ENCODE results near the gene FMNL2. TPM values are rescaled to one million over a fixed set of nuclear protein-coding genes. Genes with fewer than 3 reads are reported as not detected.

The FMNL2 gene
- total RNA-seq, 5 donors from 2014 or later (not counting 1 experiment from before 2014, with no cell fraction given): 0.63 to 0.96 (median 0.75) TPM

- no CpG with 5 or more reads among the region's 1 CpG for WGBS (ENCODE audit: insufficient coverage)
- H3K27ac Mint-ChIP-seq: no peak overlapping the region
Measured at GRCh38 chr2:152304836-152305235, 30.1 kb upstream of the FMNL2 start.

DNA sequence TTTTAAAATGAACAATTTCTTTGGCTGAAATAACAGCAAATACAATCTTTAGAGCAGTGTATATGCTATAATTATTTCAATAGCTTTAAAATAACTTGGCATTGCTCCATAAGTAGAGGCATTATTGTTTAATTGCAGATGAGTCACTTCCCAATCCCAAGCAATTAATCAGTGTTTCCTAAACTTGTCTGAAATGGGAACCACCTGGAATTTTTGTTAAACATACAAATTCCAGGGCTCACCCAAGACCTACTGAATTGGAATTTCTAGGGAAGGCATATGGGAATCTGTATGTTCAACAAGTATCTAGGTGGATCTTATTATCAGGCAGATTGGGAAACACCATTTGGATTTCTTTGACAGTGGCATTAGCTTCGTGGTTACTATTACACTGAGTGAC lies 27.1 kb upstream of the FMNL2 start:
- Mint-ChIP-seq H3K9me3 (no peaks in the 10 kb centered on the region), H3K27ac (no peak overlapping the region), H3K27me3 (peaks cover 4 to 7% of the 10 kb centered on the region in 2 donors), H3K36me3 (no peaks in the 10 kb centered on the region), H3K4me3 (no peak overlapping the region), H3K4me1 (no peaks in the 10 kb centered on the region)
- ChIA-PET POLR2A (no interaction called here), CTCF (no interaction called here)
- WGBS (ENCODE audit: insufficient coverage): no CpG with 5 or more reads among the region's 1 CpG
- Histone ChIP-seq H3K36me3 (ENCODE audit: control insufficient read depth in 2 of 2, extremely low read depth in 1 of 2, insufficient read depth in 1 of 2, low read length in 1 of 2) (no peaks in the 10 kb centered on the region), H3K4me1 (ENCODE audit: control insufficient read depth in 1 of 2, extremely low read depth in 1 of 2, insufficient read depth in 2 of 2, low read length in 2 of 2) (no peaks in the 10 kb centered on the region), H3K27ac (ENCODE audit: low read length) (no peak overlapping the region), H3K4me3 (ENCODE audit: control insufficient read depth in 1 of 2, extremely low read depth in 1 of 2, low read length in 1 of 2) (no peak overlapping the region), H3K27me3 (replicated peaks in 1 of 2; ENCODE audit: control insufficient read depth in 2 of 2, extremely low read depth in 1 of 2, insufficient read depth in 2 of 2, low read length in 1 of 2) (peaks cover 0 to 2% of the 10 kb centered on the region in 2 experiments), H3K9me3 (no peaks in the 10 kb centered on the region)
- DNase-seq (no peak), ATAC-seq (replicated peaks in 1 of 4) (no peak)

More at GRCh38 chr2:152304836-152305235, 30.1 kb upstream of the FMNL2 start:
- Mint-ChIP-seq H3K27me3 (peaks cover 15 to 17% of the 10 kb centered on the region in 2 donors), H3K36me3 (no peaks in the 10 kb centered on the region), H3K4me3 (no peak overlapping the region), H3K9me3 (no peaks in the 10 kb centered on the region), H3K4me1 (no peaks in the 10 kb centered on the region)
- ChIA-PET CTCF (no interaction called here), POLR2A (no interaction called here)
- no peaks in the 10 kb centered on the region for H3K36me3 ChIP-seq (ENCODE audit: control insufficient read depth in 2 of 2, extremely low read depth in 1 of 2, insufficient read depth in 1 of 2, low read length in 1 of 2)
- DNase-seq (no peak), ATAC-seq (replicated peaks in 1 of 4) (no peak)
- peaks cover 0 to 4% of the 10 kb centered on the region in 2 experiments for H3K27me3 ChIP-seq (replicated peaks in 1 of 2; ENCODE audit: control insufficient read depth in 2 of 2, extremely low read depth in 1 of 2, insufficient read depth in 2 of 2, low read length in 1 of 2)
- no peak overlapping the region for H3K4me3 ChIP-seq (ENCODE audit: control insufficient read depth in 1 of 2, extremely low read depth in 1 of 2, low read length in 1 of 2)
- H3K9me3 ChIP-seq: no peaks in the 10 kb centered on the region
- H3K27ac ChIP-seq (ENCODE audit: low read length): no peak overlapping the region
- no peaks in the 10 kb centered on the region for H3K4me1 ChIP-seq (ENCODE audit: control insufficient read depth in 1 of 2, extremely low read depth in 1 of 2, insufficient read depth in 2 of 2, low read length in 2 of 2)

GRCh38 chr2:152309352-152310214 lies 25.4 kb upstream of the FMNL2 start:
- Histone ChIP-seq H3K4me3 (ENCODE audit: control insufficient read depth in 1 of 2, extremely low read depth in 1 of 2, low read length in 1 of 2) (no peak overlapping the region), H3K27ac (ENCODE audit: low read length) (no peak overlapping the region), H3K27me3 (replicated peaks in 1 of 2; ENCODE audit: control insufficient read depth in 2 of 2, extremely low read depth in 1 of 2, insufficient read depth in 2 of 2, low read length in 1 of 2) (no peaks in the 10 kb centered on the region), H3K9me3 (no peaks in the 10 kb centered on the region), H3K36me3 (ENCODE audit: control insufficient read depth in 2 of 2, extremely low read depth in 1 of 2, insufficient read depth in 1 of 2, low read length in 1 of 2) (no peaks in the 10 kb centered on the region), H3K4me1 (ENCODE audit: control insufficient read depth in 1 of 2, extremely low read depth in 1 of 2, insufficient read depth in 2 of 2, low read length in 2 of 2) (no peaks in the 10 kb centered on the region)
- no peaks in the 10 kb centered on the region for H3K4me1 Mint-ChIP-seq
- ATAC-seq (replicated peaks in 1 of 4) (no peak), DNase-seq (no peak)
- no peaks in the 10 kb centered on the region for H3K27me3 Mint-ChIP-seq
- ChIA-PET POLR2A (no interaction called here), CTCF (no interaction called here)
- no peaks in the 10 kb centered on the region for H3K36me3 Mint-ChIP-seq
- no peaks in the 10 kb centered on the region for H3K9me3 Mint-ChIP-seq
- 83% methylated on average over 6 of the region's 13 CpGs for WGBS (ENCODE audit: insufficient coverage)
- H3K27ac Mint-ChIP-seq: no peak overlapping the region
- no peak overlapping the region for H3K4me3 Mint-ChIP-seq

DNA sequence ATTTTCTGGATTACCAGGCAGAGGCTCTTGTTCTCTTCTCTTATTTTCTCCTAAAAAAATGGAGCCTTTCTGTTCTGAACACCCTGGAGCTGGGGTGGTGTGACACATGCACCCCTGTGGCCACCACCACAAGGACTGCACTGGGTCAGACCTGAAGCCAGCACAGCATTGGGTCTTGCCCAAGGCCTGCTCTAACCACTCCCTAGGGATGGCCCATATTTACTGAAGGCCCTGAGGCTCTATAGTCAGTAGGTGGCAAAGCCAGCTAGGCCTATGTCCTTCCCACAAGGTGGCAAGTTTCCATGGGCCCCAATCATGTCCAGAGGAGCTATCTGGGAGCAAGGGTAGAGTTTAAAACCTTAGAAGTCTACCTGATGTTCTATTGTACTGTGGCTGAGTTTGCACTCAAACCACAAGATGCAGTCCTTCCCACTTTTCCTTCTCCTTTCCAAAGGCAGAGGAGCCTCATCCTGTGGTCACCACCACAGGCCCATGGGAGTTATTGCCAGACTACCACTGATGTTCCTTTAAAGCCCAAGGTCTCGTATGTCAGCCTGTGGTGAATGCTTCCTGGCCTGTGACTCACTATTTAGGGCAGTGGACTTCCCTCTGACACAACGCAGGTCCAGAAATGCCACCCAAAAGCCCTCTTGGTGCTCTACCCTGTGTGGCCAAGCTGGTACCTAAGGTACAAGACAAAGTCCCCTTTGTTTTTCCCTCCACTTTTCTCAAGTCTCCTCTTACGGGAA lies 15.0 kb upstream of the FMNL2 start:
- no peak overlapping the region for H3K27ac Mint-ChIP-seq
- no peak overlapping the region for H3K4me3 Mint-ChIP-seq
- WGBS (ENCODE audit: insufficient coverage): 66% methylated on average over 3 of the region's 3 CpGs
- ATAC-seq (replicated peaks in 1 of 4): no peak
- Histone ChIP-seq H3K27me3 (replicated peaks in 1 of 2; ENCODE audit: control insufficient read depth in 2 of 2, extremely low read depth in 1 of 2, insufficient read depth in 2 of 2, low read length in 1 of 2) (peaks cover 0 to 14% of the 10 kb centered on the region in 2 experiments), H3K27ac (ENCODE audit: low read length) (no peak overlapping the region), H3K9me3 (no peaks in the 10 kb centered on the region), H3K36me3 (ENCODE audit: control insufficient read depth in 2 of 2, extremely low read depth in 1 of 2, insufficient read depth in 1 of 2, low read length in 1 of 2) (no peaks in the 10 kb centered on the region), H3K4me3 (ENCODE audit: control insufficient read depth in 1 of 2, extremely low read depth in 1 of 2, low read length in 1 of 2) (no peak overlapping the region), H3K4me1 (ENCODE audit: control insufficient read depth in 1 of 2, extremely low read depth in 1 of 2, insufficient read depth in 2 of 2, low read length in 2 of 2) (no peaks in the 10 kb centered on the region)
- ChIA-PET POLR2A (no interaction called here), CTCF (no interaction called here)
- no peaks in the 10 kb centered on the region for H3K36me3 Mint-ChIP-seq
- H3K27me3 Mint-ChIP-seq: peaks cover 3 to 6% of the 10 kb centered on the region in 2 donors
- H3K4me1 Mint-ChIP-seq: no peaks in the 10 kb centered on the region
- no peak for DNase-seq
- no peaks in the 10 kb centered on the region for H3K9me3 Mint-ChIP-seq

DNA sequence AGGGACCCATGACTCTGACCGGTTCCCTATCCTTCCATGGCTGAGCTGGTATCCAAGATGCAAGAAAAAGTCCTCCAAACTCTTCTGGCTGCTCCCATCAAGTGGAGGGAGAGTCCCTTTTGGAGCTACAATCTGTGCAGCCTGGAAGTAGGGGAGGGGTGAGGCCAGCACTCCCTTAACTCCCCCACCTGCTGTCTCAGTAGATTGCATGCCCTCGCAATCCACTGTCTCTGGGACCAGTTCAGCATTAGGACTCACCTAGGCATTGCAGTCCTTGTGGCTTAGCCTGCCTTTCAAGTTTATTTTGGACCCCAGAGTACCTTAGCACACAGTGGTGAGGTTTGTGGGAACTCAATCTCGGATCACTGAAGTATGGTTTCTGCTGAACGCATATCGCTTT lies 14.2 kb upstream of the FMNL2 start:
- no peak overlapping the region for H3K4me3 ChIP-seq (ENCODE audit: control insufficient read depth in 1 of 2, extremely low read depth in 1 of 2, low read length in 1 of 2)
- no peak overlapping the region for H3K27ac Mint-ChIP-seq
- H3K27me3 Mint-ChIP-seq: peaks cover 3 to 6% of the 10 kb centered on the region in 2 donors
- no peaks in the 10 kb centered on the region for H3K9me3 ChIP-seq
- no peaks in the 10 kb centered on the region for H3K36me3 Mint-ChIP-seq
- no peaks in the 10 kb centered on the region for H3K4me1 Mint-ChIP-seq
- DNase-seq (no peak), ATAC-seq (replicated peaks in 1 of 4) (no peak)
- no peaks in the 10 kb centered on the region for H3K36me3 ChIP-seq (ENCODE audit: control insufficient read depth in 2 of 2, extremely low read depth in 1 of 2, insufficient read depth in 1 of 2, low read length in 1 of 2)
- no peaks in the 10 kb centered on the region for H3K9me3 Mint-ChIP-seq
- H3K4me1 ChIP-seq (ENCODE audit: control insufficient read depth in 1 of 2, extremely low read depth in 1 of 2, insufficient read depth in 2 of 2, low read length in 2 of 2): no peaks in the 10 kb centered on the region
- CTCF ChIA-PET: no interaction called here
- 47% methylated on average over 2 of the region's 5 CpGs for WGBS (ENCODE audit: insufficient coverage)
- no peak overlapping the region for H3K27ac ChIP-seq (ENCODE audit: low read length)
- H3K4me3 Mint-ChIP-seq: no peak overlapping the region
- peaks cover 0 to 14% of the 10 kb centered on the region in 2 experiments for H3K27me3 ChIP-seq (replicated peaks in 1 of 2; ENCODE audit: control insufficient read depth in 2 of 2, extremely low read depth in 1 of 2, insufficient read depth in 2 of 2, low read length in 1 of 2)
- POLR2A ChIA-PET: no interaction called here

DNA sequence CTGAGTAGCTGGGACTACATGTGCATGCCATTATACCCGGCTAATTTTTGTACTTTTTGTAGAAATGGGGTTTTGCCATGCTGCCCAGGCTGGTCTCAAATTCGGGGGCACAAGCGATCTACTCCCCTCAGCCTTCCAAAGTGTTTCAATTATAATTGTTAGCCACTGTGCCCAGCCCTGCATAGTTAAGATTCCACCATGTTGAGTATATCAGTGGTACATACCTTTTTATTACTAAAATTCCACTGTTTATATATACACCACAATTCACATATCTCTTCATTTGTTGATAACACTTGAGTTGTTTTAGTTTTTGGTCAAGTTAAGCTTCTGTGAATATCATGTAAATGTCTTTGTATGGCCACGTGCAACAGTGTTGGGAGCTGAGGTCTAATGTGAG lies 12.8 kb upstream of the FMNL2 start:
- Histone ChIP-seq H3K27me3 (replicated peaks in 1 of 2; ENCODE audit: control insufficient read depth in 2 of 2, extremely low read depth in 1 of 2, insufficient read depth in 2 of 2, low read length in 1 of 2) (peaks cover 0 to 14% of the 10 kb centered on the region in 2 experiments), H3K4me1 (ENCODE audit: control insufficient read depth in 1 of 2, extremely low read depth in 1 of 2, insufficient read depth in 2 of 2, low read length in 2 of 2) (no peaks in the 10 kb centered on the region), H3K9me3 (no peaks in the 10 kb centered on the region), H3K4me3 (ENCODE audit: control insufficient read depth in 1 of 2, extremely low read depth in 1 of 2, low read length in 1 of 2) (no peak overlapping the region), H3K27ac (ENCODE audit: low read length) (no peak overlapping the region), H3K36me3 (ENCODE audit: control insufficient read depth in 2 of 2, extremely low read depth in 1 of 2, insufficient read depth in 1 of 2, low read length in 1 of 2) (no peaks in the 10 kb centered on the region)
- ChIA-PET CTCF (no interaction called here), POLR2A (no interaction called here)
- H3K27me3 Mint-ChIP-seq: peaks cover 3 to 5% of the 10 kb centered on the region in 2 donors
- H3K36me3 Mint-ChIP-seq: no peaks in the 10 kb centered on the region
- no peak for DNase-seq
- no peaks in the 10 kb centered on the region for H3K9me3 Mint-ChIP-seq
- no peaks in the 10 kb centered on the region for H3K4me1 Mint-ChIP-seq
- no peak overlapping the region for H3K4me3 Mint-ChIP-seq
- no peak overlapping the region for H3K27ac Mint-ChIP-seq
- WGBS (ENCODE audit: insufficient coverage): 0% methylated on average over 1 of the region's 4 CpGs
- no peak for ATAC-seq (replicated peaks in 1 of 4)
